Thyroid gland (tissue), 4 donors: ENCODE data around the gene KRT20.

Experiments used
- CTCF ChIP-seq, 6 experiments: fragments of 200-600 bp in 3 of 6; fragments of 450-650 bp in 3 of 6; sonication (generic) in 3 of 6; IDR thresholded peaks; one replicate each; pipeline ENCODE4 v1.5.1; 2016 to 2019; ENCODE audit warnings: antibody characterized with exemption in 6 of 6, mild to moderate bottlenecking in 2 of 6, inconsistent platforms in 1 of 6, moderate library complexity in 1 of 6
- POLR2A ChIP-seq, 2 donors: fragments of 450-650 bp; IDR thresholded peaks; one replicate each; pipeline ENCODE4 v1.6.1; 2017; ENCODE audit warnings: antibody characterized with exemption in 2 of 2, mild to moderate bottlenecking in 2 of 2, moderate library complexity in 1 of 2

GRCh38 chr17:40850293-40850972 is 34.6 kb downstream of the KRT20 start:
- TF ChIP-seq CTCF (IDR thresholded peaks at IDR 0.05): no peak
- TF ChIP-seq POLR2A (IDR thresholded peaks at IDR 0.05): no peak
